ENCODE data around the gene GNAQ. TPM values are rescaled to one million over a fixed set of nuclear protein-coding genes. Genes with fewer than 3 reads are reported as not detected.

Gene GNAQ
- total RNA-seq, 4 donors from 2014 or later: 13.1 to 19.7 (median 16.4) TPM

DNA sequence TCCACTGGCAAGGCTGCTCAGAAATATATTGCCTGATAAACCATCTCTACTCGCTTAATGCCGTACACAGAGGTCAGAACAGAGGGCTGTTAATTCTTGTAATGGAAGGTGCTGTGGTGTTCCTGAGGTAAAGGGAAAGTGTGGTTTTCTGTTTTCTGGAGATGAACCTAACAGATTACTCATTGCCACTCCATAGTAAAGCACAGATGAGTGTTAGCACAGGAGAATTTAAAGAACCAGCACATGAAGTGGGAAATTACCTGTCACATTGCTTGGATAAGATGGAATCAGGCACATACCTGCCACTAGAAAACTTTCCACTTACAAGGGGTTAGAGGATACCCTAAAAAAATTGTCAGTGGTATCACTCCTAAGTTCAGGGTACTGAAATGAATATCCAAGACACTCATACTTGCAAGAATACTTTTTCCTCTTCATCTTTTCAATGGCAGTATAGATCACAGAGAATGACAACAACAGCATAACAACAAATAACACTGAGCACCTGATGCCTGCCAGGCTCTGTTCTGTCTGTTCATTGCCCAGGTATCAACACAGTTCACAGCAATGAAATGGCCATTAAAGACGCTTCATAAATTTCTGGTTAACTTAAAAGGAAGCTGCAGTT lies 230.6 kb downstream of the GNAQ start:
- WGBS, 2 donors: 93% methylated on average over 3 of the region's 3 CpGs
- intact Hi-C loops (cut with DNase I; ENCODE audit: low total_unique reads): no loop called here
- DNase-seq (ENCODE audit: low spot score in 2 of 2): no peak
- H3K4me3 ChIP-seq (ENCODE audit: low read depth, poor library complexity, severe bottlenecking): no peak overlapping the region
- TF ChIP-seq, protein P1, sequence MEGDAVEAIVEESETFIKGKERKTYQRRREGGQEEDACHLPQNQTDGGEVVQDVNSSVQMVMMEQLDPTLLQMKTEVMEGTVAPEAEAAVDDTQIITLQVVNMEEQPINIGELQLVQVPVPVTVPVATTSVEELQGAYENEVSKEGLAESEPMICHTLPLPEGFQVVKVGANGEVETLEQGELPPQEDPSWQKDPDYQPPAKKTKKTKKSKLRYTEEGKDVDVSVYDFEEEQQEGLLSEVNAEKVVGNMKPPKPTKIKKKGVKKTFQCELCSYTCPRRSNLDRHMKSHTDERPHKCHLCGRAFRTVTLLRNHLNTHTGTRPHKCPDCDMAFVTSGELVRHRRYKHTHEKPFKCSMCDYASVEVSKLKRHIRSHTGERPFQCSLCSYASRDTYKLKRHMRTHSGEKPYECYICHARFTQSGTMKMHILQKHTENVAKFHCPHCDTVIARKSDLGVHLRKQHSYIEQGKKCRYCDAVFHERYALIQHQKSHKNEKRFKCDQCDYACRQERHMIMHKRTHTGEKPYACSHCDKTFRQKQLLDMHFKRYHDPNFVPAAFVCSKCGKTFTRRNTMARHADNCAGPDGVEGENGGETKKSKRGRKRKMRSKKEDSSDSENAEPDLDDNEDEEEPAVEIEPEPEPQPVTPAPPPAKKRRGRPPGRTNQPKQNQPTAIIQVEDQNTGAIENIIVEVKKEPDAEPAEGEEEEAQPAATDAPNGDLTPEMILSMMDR (IDR thresholded peaks at IDR 0.05): no peak
- TF ChIP-seq POLR2A (IDR thresholded peaks at IDR 0.05): no peak

DNA sequence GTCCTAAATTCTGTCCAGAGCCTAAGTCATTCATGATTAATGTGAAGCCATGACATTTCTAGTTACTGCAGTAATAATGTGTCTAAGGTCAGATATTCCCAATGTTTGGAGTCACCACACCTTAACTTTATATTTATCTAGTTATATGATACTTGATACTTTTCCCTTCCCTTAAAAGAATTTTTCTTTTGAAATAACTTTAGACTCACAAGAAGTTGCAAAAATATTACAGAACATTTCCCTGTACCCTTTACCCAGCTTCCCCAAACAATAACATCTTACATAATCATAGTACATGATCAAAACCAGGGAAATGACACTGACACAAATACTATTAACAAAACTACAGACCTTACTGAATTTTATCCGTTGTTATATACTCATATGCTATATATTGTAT lies 233.5 kb downstream of the GNAQ start:
- TF ChIP-seq, protein P1 (IDR thresholded peaks at IDR 0.05): no peak
- no peak for TF ChIP-seq POLR2A (IDR thresholded peaks at IDR 0.05)
- no peak overlapping the region for H3K4me3 ChIP-seq (ENCODE audit: low read depth, poor library complexity, severe bottlenecking)
- intact Hi-C loops (cut with DNase I; ENCODE audit: low total_unique reads): no loop called here
- WGBS, 2 donors: 98 to 100% methylated on average over 1 of the region's 1 CpG
- no peak for DNase-seq (ENCODE audit: low spot score in 2 of 2)

DNA sequence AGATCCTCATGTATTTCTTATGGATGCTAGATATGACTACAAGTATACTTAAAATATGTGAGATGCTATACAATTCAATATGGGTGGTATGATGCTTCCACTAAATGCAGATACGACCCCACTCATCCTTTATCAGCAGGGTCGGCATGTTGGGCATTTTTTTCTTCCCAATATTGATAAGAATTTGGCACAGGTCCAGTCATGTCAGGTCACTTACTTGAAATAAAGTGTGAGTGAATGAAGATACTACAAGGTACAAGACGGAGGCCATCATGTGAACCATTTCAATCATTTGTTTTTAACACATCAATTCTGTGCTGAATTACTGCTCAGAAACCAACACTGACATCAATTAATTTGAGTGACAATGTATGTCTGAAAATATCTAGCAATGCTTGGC lies 236.6 kb downstream of the GNAQ start:
- intact Hi-C loops (cut with DNase I; ENCODE audit: low total_unique reads): no loop called here
- TF ChIP-seq POLR2A (IDR thresholded peaks at IDR 0.05): no peak
- TF ChIP-seq, protein P1 (IDR thresholded peaks at IDR 0.05): no peak
- WGBS, 2 donors: 89 to 92% methylated on average over 3 of the region's 3 CpGs

DNA sequence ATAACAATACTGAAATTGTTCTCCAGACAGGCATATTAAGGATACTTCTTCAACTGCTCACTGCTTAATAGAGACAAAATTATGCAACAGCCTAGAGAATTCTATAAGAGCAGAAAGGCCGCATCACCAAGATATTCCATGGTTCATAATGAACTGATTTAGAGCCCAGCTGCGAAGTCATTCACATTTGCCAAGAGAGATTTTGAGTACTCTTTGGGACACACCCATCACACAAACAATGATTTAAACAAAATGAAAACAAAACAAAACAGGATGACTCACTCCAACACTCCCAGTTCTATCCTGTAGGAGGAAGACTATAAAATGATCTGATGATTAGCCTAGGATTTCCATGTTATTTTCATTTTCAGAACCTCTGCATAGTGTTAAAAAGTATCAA lies 237.8 kb downstream of the GNAQ start:
- intact Hi-C loops (cut with DNase I; ENCODE audit: low total_unique reads): no loop called here
- 31% methylated on average over 2 of the region's 2 CpGs for WGBS, 2 donors
- DNase-seq (ENCODE audit: low spot score in 2 of 2): no peak
- TF ChIP-seq, protein P1 (IDR thresholded peaks at IDR 0.05): no peak
- TF ChIP-seq POLR2A (IDR thresholded peaks at IDR 0.05): no peak
- H3K4me3 ChIP-seq (ENCODE audit: low read depth, poor library complexity, severe bottlenecking): no peak overlapping the region

More for the DNA sequence above, 236.6 kb downstream of the GNAQ start:
- no peak overlapping the region for H3K4me3 ChIP-seq (ENCODE audit: low read depth, poor library complexity, severe bottlenecking)
- no peak for DNase-seq (ENCODE audit: low spot score in 2 of 2)

DNA sequence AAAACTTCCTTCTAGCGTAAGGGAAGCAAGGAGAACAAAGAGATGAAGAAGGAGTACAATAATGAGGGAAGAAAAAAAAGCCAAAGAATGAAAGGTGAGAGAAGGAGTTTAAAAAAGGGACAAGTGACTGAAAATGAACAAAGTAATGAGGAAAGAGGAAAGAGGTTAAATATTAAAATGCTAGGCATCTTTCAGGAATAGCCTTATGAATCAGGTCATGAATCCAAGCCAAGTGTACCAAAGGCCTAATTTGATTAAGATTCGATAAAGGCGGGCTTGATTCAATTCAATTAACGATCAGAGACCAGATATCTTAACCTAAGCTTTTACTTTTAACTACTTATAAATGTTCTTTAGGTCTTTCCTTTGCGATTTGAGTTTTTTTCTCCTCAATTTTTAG lies 241.7 kb downstream of the GNAQ start:
- intact Hi-C loops (cut with DNase I; ENCODE audit: low total_unique reads): no loop called here
- no peak for DNase-seq (ENCODE audit: low spot score in 2 of 2)
- H3K4me3 ChIP-seq (ENCODE audit: low read depth, poor library complexity, severe bottlenecking): no peak overlapping the region
- TF ChIP-seq POLR2A (IDR thresholded peaks at IDR 0.05): no peak
- TF ChIP-seq, protein P1 (IDR thresholded peaks at IDR 0.05): no peak
- 91 to 96% methylated on average over 5 of the region's 5 CpGs for WGBS, 2 donors

DNA sequence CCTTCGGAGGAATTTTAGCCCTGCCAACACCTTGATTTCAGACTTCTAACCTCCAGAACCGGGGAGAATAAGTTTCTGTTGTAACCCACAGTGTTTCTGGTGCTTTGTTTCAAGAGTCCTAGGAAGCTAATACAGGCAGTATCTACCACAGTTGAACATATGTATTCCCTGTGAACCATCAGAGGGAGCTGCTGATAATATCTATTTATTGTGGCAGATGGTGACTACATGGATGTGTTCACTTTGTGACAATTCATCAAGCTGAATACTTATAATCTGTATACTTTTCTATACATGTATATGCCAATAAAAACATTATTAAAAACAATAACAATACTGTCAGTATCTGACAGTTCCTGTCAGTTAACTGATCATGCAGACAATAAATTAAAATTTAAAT lies 246.3 kb downstream of the GNAQ start:
- TF ChIP-seq, protein P1 (IDR thresholded peaks at IDR 0.05): no peak
- no peak for TF ChIP-seq POLR2A (IDR thresholded peaks at IDR 0.05)
- intact Hi-C loops (cut with DNase I; ENCODE audit: low total_unique reads): no loop called here
- WGBS, 2 donors: 83 to 88% methylated on average over 2 of the region's 2 CpGs
- H3K4me3 ChIP-seq (ENCODE audit: low read depth, poor library complexity, severe bottlenecking): no peak overlapping the region
- DNase-seq (ENCODE audit: low spot score in 2 of 2): no peak

Measured in lower leg skin (tissue), 4 donors.